Omental fat pad (tissue), 4 donors: ENCODE results near the gene COLQ. TPM values are rescaled to one million over a fixed set of nuclear protein-coding genes. Genes with fewer than 3 reads are reported as not detected.
"Not testable (repeated sequence)": the region's sequence is repeated elsewhere in the genome, so short reads cannot be mapped to it uniquely, and the experiment has no call there.

Source experiments
- ATAC-seq: fragments of 150-250 bp; one replicate; pipeline ENCODE4 v1.9.1; 2016; ENCODE audit warnings: mild to moderate bottlenecking, moderate library complexity; ENCODE audit not compliant: low FRiP score
- DNase-seq: peaks from one replicate; pipeline ENCODE4 v3.0.0-alpha.2; 2019; ENCODE audit warnings: low spot score
- total RNA-seq, 4 donors: library from RNA; depleted of rRNA; stranded (reverse); fragments of >200 nt; gene quantifications; one replicate each; pipeline ENCODE4 v1.1.0, GENCODE V29; 2016
- TF ChIP-seq, protein P1 (sequence below), 3 donors: fragments of 450-650 bp; IDR thresholded peaks; one replicate each; pipeline ENCODE4 v1.5.1; 2016 to 2017; ENCODE audit warnings: antibody characterized with exemption in 3 of 3, mild to moderate bottlenecking in 3 of 3, moderate library complexity in 2 of 3

Gene COLQ
- total RNA-seq, 4 donors from 2014 or later: 1.2 to 3.9 (median 1.9) TPM

DNA sequence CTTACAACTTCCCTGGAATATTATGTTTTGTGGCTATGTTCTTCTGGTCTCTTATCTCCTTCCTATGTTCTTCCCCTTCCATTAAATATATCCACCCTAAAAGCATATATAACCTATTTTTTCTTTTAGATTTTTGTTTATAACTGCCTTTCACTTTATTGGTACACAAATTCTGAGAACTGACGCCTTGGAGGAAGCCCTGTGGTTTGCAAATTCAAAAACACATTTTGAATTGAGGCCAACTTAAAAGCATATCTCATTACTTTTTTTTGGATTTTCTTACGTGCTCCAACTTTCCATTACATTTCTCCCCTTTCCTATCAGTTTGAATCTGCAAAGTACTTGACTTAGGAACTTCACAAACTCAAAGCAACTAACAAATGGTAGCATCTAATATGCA, 15.3 kb upstream of the COLQ start:
- DNase-seq (no peak), ATAC-seq (no peak)
- TF ChIP-seq, protein P1, sequence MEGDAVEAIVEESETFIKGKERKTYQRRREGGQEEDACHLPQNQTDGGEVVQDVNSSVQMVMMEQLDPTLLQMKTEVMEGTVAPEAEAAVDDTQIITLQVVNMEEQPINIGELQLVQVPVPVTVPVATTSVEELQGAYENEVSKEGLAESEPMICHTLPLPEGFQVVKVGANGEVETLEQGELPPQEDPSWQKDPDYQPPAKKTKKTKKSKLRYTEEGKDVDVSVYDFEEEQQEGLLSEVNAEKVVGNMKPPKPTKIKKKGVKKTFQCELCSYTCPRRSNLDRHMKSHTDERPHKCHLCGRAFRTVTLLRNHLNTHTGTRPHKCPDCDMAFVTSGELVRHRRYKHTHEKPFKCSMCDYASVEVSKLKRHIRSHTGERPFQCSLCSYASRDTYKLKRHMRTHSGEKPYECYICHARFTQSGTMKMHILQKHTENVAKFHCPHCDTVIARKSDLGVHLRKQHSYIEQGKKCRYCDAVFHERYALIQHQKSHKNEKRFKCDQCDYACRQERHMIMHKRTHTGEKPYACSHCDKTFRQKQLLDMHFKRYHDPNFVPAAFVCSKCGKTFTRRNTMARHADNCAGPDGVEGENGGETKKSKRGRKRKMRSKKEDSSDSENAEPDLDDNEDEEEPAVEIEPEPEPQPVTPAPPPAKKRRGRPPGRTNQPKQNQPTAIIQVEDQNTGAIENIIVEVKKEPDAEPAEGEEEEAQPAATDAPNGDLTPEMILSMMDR (IDR thresholded peaks at IDR 0.05): no peak

DNA sequence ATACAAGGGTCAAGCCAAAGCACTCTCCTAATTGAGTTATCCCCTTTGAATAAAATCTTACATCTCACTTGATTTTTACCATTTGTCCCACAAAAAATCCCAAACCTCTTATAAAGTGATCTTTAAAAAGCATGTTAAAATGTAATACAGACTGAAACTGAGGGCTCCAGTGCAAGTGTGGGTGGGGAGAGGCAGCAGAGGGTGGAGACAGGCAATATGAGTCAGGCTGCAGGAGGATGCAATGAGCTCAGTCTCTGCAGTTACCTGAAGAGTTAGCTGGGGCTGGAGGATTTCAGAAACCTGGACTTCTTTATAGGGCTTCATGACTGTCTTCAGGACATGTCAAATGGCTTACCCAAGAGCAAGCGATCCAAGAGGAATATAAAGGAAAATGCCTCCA, 14.2 kb upstream of the COLQ start:
- TF ChIP-seq, protein P1 (IDR thresholded peaks at IDR 0.05): no peak
- peak; percentile 55 for ATAC-seq

DNA sequence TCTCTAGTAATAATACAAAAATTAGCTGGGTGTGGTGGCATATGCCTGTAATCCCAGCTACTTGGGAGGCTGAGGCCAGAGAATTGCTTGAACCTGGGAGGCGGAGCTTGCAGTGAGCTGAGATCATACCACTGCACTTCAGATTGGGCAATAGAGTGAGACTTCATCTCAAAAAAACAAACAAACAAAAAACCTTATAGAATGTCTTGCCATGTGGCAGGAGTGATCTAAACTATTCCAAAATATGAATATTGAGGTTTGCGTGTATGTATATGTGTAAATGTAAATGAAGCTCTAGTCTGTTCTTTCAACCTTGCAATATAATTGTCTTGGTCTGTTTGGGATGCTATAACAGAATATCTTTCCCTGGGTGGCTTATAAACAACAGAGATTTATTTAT, 11.1 kb upstream of the COLQ start:
- DNase-seq, ATAC-seq: not testable (repeated sequence)

More for the DNA sequence above, 14.2 kb upstream of the COLQ start:
- DNase-seq: no peak

DNA sequence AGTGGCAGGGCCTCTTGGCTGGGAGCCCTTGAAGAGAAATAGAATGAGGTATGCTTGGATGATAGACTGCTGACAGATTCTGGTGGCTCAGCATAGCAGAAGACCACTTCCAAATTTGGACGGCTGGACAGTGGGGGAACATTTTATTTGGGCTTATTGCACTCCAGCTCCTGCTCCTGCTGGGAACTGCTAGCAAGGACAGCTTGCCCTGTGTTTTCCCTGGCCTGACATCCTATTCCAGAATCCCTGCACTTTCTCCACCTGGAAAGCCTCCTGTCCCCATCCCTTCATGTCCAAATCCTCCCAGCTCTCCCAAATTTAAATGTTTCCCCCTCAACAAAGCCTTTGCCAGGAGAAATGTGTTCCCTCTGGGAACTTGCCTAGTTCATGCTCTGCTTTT, 9.8 kb upstream of the COLQ start:
- ATAC-seq (no peak), DNase-seq (no peak)
- TF ChIP-seq, protein P1 (IDR thresholded peaks at IDR 0.05): no peak

DNA sequence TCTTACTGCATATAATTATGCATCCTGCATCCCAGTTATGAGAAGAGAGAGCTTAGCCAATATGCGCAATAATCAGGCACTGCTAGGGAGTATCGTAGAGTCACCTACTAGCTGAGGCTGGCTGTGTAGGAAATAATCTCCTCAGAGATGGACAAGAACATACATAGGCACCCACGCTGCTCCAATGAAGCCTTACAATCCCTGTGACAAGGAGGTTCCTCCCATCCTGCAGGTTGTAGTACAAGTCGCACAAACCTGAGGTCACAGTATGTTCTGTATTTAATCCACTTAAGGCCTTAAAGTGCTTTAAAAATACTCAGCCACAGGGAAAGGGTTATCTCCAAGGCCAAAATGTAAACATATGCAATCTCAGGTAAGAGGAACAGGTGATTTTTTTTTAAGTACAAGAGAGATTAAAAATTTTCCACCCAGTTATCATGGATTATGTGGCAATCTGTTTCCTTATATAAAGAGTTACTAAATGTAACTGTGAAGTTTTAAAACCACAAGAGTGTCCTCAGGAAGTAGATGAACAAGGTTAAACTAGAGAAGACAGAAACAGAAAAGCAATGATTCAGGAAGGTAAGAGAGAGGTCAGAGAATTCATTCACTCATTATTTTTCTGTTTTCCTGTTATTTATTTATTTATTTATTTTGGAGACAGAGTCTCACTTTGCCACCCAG, 7.5 kb upstream of the COLQ start:
- TF ChIP-seq, protein P1 (IDR thresholded peaks at IDR 0.05): no peak
- no peak for DNase-seq
- no peak for ATAC-seq

DNA sequence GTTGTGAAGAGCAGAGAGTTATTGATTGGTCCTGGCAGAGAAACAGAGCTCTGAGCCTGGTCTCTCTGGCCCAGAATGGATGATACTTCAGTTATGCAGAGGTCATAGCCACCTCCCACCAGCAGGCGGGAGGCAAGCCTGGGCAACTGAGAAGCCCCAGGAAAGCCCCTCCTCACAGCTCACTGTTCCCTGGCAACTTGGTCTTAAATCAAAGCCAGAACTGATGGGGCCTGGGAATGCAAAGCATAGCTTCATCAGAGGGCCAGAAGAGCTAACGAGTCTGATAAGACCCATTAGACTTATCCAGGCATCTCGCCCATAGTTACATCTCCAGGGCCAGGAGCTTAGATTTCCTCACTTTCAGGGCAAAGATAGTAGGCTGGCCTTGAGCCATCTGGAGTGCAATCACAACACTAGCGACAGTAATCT, 5.5 kb upstream of the COLQ start:
- peak; percentile 82 for ATAC-seq

DNA sequence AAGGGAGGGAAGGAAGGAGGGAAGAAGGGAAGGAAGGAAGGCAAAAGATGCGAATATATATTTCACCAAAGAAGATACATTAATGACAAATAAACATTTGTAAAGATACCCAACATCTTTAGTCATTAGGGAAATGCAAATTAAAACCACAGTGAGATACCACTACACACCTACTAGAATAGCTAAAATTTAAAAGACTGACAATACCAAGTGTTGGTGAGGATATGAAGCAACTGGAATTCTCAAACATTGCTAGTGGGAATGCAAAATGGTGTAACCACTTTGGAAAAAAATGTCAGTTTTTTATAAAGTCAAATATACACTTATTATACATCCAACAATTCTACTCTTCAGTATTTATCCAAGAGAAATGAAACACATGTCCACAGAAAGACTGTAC, 4.3 kb upstream of the COLQ start:
- ATAC-seq (no peak), DNase-seq (no peak)
- TF ChIP-seq, protein P1 (IDR thresholded peaks at IDR 0.05): no peak

More for the DNA sequence above, 5.5 kb upstream of the COLQ start:
- TF ChIP-seq, protein P1 (IDR thresholded peaks at IDR 0.05): no peak
- DNase-seq: no peak
